ENCODE measurements around the gene GPR176.
"Not testable (repeated sequence)": the region's sequence is repeated elsewhere in the genome, so short reads cannot be mapped to it uniquely, and the experiment has no call there.

The GPR176 gene

DNA sequence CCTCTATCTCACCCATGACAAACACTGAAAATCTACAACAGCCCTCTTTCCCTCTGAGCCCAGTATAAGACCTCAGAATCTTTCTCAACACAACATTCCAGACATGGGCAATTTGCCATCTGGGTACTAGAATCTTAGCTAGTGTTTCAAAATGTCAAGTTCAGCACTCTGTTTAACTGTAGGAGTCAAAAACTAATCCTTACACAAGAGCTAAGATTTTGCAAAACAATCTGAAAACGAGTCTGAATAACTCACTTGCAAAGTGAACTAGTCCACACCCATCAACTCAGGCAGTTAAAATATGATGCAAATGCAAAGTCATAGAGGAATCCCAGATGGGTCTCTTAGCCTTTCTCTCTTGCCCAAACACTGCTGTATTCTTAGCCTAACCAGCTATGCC, 67.8 kb downstream of the GPR176 start:
- no peak for DNase-seq

DNA sequence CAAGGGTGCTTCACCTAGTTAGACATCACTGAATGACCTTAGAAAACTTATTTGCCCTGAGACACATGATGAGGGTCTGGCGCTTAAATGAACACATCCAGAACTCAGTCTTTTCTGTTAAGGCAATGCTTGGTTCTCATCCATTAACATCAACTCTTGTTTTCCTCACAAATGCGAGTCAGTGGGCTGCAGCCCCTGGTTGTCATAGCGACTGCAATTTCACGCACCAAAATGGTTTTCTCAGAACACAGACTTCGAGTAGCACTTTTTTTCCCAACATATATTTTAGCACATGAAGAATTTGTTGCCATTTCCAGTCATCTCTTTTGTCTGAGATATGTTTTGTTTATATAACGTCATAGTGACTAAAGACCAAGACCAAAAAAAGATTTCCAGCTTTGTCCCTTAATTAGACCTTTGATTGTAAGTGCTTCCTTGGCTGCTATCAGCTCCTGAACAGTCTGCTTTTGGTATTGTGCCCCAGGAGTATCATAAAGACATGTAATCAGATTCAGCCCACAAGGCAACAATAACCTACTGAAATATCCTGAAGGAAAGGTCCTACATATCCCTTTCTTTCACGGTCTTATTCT, 68.5 kb downstream of the GPR176 start:
- DNase-seq, result no peak

DNA sequence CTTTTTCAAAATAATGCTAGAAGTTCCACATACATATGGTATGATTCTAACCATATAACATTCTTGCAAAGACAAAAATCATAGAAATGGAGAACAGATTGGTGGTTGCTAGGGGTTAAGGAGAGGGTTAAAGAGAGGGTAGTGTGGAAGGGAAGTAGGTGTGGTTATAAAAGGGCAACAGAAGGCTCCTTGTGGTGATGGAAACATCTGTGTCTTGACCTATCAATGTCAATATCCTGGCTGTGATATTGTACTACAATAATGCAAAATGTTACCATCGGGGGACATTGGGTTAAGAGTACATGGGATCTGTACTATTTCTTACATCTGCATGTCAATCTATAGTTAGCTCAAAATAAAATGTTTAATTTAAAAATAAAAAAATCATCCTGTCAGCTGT, 69.6 kb downstream of the GPR176 start:
- no peak for DNase-seq

DNA sequence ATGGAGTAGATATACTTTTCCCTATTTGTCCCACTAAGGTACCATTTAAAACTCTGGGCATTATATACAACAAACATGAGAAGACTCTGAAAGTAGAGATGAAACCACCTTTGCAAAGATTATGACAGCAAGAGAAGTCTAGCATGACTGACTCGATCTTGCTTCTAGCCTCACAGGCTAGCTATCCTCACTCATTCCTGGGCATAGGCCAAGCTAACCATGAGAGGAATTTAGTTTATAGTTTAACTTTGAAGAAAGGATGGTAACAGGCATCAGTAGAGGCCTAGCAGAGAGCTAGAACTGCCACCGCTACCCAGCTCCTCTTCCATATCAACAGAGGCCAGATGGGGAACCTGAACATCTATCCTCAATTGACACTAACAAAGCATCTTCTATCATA, 74.0 kb downstream of the GPR176 start:
- no peak for DNase-seq

DNA sequence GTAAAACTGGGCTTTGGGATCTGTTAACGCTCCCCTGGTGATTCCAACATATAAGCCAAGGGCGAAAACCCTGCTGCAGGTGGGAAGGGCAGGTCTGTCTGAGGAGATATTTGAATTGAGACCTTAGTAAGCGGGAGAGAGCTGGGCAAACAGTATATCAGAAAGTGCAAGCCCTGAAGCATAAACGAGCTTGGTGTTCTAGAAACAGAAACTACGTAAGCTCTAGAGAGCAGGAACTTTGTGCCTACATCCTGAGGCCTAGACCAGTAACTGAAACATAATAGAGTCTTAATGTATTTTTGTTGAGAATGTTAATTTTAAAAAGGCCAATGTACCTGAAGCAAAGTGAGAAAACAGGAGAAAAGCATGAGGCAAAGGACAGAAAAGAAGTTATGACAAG, 74.5 kb downstream of the GPR176 start:
- no peak for DNase-seq

DNA sequence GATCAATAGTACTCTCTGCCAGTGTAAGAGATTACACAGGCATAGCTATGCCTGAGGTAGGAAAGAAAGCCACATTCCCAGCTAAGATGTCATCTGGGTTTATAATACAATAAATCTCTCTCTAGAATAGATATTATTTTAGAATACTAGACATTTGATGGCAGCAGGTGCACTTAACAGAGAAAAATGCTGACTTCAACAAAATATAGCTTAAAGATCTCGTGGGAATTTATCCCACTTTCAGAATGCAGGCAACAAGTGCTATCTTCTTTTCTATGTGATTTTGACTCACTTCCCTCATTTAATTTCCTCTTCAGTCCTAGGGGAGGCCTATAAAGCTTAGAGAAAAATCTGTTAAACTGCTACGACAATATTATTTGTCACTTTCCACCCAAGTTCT, 76.5 kb downstream of the GPR176 start:
- DNase-seq, result no peak

DNA sequence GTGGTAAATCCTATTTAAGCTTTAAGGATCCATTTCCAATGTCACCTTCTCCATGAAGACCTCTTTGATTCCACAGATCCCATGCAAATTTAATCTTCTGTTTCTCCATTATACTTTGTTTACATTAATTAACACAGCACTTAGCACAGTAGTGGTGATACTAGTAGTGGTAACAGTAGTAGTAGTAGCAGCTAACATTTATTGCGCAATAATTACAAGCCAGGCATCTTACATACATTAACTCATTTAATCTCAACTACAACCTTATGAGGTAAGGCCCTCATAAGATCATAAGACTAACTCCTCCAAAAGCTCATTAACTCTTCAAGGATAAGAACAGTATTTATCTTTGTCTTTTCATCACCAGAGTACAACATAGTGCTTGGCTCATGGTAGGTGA, 82.6 kb downstream of the GPR176 start:
- no peak for DNase-seq

DNA sequence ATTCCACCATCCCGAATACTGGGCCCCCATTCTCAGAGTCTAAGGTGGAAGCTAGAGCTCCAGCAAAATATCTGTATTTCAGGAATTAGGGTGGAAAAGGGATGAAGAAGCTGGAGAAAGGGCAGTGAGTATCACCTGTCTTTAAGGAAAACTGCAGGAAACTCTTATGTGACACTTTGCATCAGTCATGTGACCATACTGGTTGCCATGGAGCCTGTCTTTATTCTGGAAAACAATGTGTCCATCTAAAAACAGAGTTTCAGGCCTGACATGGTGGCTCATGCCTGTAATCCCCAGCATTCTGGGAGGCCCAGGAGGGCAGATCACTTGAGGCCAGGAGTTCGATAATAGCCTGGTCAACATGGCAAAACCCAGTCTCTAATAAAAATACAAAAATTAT, 84.5 kb downstream of the GPR176 start:
- no peak for DNase-seq

DNA sequence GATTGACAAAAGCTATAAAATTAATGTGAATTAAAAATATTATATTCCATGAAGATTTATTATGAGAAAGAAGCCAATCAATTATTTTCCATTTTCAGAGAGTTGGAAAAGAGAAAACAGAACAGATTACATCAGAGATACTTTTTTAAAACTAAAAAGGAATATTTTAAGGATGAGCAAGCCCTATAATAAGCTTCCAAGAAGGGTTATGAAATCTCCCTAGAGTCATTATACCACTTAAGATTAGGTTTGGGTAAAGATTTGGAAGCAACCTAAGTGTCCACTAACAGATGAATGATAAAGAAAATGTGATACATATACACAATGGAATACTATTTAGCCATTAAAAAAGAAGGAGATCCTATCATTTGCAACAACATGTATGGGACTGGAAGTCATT, 85.8 kb downstream of the GPR176 start:
- DNase-seq, result no peak

DNA sequence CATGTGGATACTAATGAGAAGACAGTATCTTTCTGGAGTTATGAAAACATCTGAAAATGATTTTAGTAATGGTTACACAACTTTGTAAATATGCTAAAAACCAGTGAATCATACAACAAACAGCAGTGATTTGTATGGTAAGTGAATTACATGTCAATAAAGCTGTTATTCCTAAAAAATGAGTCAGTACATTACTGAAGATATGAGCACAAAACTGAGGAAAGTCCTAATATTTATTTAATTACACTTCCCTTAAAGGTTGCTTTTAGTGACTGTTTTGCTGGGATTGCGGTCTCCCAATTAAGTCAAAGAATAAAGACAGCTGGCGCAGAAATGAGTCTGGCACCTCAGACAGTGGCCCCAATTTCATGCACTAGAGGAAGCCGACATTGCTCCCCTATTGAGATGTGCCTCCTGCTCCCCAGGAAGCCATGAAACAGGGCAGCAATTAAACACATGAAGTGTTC, 86.5 kb downstream of the GPR176 start:
- no peak for DNase-seq

DNA sequence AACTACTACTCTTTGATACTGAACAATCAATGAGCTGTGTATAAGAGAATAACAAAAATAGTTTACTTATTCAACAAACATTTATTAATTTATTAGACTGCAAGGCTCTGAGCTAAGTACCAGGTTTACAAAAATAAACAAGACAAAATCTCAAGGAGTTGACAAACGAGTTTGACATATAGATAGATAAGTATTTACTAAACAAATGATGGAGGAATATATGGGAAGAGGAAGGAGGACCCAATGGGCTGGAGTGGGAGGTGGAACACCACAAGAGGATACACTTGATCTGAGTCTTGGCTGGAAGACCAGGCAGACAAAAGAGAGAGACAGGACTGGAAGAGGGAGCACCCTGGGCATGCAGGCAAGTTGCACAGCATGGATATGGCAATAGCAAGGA, 89.9 kb downstream of the GPR176 start:
- no peak for DNase-seq

DNA sequence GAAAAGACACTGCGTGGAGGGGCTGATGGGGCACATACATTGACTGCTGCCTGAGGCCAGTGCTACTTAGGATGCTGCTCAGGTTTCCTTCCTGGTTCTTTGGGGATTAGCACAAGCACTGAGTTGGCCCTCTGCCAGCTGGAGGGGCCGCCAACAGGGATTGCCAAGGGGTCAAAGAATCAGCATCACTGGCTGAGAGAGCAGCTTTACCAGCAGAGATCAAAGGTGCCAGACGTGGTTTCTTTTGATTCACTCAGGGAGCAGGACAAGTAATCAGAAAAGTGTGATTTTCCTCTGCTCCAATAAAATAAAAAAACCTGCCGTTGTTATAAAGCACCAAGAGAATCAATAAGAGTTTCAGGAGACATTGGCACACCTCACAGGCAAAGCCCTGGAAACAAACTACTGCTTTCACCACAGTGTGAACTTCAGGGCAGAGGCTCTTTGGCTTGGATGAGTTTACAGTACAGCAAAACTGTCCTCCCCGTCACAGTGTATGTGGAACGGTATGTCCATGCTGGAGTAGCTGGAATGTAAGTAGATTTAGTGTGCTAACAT, 91.6 kb downstream of the GPR176 start:
- DNase-seq, result no peak

DNA sequence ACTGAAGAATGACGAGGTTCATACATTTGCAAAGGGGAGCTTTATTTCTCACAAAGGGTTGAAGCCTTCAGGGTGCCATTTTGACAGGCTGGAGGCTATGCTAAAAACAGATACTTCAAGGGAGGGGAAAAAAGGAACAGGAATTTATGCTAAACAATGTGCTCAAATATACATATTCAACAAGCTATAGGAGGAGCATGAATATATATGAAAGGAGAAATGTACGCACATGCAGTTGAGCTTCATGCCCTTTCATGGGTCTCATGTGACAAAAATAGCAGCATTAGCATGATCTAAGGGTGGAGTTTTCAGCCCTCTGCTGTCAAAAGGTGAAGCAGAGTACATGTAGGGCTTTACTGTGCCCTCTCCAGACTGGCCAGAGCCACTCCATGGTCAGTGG, 93.1 kb downstream of the GPR176 start:
- DNase-seq, result no peak

DNA sequence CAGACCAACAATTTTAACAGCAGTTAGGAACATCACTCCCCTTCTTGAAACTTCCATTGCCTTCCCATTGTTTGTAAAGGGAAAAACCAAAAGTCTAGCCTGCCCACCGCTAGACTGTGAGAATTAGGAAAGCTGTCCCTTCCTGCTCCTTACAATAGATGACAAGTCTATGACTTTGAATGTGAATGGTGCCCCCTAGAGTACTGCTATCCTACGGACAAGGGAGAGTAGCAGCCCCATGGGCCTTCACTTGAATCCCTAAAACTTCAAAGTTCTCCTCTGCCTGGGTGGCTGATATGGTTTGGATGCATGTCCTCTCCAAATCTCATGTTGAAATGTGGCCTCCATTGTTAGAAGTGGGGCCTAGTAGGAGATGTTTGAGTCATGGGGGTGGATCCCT, 96.4 kb downstream of the GPR176 start:
- no peak for DNase-seq

DNA sequence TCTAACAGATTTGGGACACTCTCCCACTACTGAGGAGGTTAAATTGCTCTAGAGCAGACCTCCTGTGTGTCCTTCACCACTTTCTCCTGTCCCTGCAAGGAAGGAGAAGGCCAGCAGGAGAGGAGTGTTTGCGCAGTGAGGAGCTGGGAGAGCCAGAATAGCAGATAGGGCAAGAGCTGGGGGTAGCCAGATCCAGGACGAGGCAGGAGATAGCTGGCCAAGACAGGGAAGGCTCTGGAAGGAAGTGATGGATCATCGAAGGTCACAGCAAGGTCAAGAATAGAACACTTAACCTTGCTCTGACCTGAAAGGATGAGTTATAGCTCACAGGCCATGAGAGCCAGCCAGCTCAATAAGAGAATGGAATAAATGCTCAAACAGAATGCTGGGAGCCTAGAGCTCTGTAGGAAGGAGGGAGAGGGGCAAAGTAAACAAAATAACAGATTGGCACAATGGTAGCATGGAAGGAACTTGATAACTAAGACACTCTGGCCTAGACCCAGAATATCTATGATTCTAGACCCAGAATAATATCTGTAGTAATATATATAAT, 99.9 kb downstream of the GPR176 start:
- no peak for DNase-seq

DNA sequence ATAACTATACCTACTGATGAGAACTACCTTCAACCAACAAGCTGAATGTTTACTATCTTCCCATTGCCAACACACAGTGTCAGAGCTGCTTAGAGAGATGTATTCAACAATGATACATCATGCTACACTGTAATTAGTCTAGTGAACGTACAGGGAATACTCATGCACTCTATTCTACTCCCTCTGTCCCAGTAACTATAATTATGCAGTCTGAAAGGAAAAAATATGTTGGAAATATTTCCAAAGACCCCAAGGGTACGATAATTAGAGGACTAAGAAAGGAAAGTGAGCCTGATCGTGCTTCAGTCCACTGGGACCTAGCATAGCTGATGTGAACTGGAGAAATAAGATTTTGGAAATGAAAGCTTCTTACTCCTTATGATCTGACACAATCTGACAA, 100.5 kb downstream of the GPR176 start:
- DNase-seq, result no peak

DNA sequence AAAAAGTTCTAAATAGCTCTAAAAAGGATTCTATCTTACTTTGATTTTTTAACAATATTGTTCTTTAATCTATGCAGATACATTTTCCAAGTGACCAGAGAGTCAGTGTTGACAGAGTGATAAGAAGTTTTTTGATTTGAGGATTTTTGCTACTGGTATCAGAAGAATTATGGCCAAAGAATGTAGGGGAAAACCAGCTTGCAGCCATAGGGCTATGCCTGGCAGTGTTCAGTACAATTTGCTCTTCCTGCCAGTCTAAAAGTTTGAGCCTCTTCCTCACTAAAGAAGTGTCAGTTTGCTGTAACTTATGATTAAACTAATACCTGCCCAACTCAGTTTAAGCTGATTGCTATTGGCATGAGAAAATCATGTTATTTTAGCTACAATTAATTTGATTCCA, 102.2 kb downstream of the GPR176 start:
- DNase-seq, result no peak

DNA sequence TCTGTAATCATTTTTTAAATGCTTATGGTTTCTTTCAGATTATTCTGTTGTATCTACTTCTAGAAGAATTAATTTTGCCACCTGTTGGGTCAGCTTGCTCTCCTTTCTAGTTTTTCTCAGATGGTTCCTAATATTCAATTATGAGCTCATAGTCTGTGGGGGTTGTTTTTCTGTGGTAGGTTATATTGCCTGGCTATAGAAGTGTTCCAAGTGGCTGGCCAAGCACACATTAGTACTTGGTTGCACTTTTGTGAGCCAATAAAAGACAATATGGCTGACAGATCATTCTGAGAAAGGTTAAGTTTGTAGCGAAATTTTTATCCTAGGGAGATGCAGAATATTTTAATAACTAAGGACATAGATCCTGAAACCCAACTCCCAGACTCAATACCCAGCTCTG, 105.6 kb downstream of the GPR176 start:
- no peak for DNase-seq

DNA sequence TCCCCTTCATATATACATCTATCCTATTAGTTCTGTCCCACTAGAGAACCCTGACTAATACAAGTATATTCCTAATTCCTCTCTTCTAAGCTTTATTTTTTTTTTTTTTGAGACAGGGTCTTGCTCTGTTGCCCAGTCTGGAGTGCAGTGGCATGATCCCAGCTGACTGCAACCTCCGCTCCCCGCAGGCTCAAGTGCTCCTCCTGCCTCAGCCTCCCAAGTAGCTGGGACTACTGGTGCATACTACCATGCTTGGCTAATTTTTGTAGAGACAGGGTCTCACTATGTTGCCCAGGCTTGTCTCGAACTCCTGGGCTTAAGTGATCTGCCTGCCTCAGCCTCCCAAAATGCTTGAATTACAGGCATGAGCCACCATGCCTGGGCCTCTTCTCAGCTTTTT, 107.4 kb downstream of the GPR176 start:
- DNase-seq, result not testable (repeated sequence)

DNA sequence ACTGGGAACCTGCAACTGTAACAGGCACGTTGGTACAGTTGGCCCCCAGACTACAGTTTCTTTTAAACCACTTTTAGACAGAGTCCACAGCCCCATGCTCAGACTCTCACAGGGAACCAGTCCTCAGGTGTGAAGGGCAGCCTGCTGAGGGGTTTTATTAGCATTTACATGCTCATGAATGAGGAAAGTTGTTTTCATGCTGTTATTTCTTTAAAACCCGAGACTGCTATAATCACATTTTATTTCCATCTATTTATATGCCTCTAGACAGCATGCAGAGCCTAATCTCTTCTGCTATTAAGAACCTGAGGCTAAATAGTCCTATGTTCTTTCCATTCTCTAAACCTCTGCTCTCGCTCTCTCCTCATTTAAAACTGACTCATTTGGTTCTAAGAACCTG, 111.2 kb downstream of the GPR176 start:
- no peak for DNase-seq

DNA sequence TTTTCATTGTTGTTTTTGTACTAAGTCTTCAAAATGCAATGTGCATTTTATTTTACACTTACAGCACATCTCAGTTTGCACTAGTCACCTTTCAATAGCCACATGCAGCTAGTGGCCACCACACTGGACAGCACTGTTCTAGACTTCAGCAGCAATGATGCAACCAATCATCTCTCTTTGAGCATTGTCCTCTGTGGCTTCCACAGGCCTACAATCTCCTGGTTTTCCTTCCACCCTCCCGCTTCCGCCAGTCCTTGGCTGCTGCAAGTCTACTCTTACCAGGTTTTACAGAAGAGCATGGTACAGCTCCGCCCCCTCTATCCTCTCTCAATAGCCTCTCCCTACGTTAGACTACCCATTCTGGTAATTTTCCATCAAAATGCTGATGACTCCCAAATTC, 112.3 kb downstream of the GPR176 start:
- DNase-seq, result no peak

DNA sequence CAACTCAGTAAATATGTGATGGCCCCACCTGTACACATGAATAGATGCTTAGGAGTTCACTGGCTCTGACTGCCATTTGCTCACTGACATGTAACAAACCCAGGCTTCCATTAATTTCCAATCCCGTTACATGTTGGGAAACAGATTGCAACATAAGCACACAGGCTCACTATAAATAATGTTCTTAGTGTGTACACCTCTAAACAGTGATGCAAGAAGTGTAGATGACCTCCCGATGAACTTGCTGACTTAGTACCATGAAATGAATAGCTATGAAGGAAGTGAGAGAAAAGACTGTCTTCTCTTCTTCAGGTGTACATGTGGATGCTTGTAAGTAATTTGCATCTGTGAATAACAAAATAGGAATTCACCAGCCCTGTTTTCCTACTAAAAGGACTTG, 116.0 kb downstream of the GPR176 start:
- no peak for DNase-seq

DNA sequence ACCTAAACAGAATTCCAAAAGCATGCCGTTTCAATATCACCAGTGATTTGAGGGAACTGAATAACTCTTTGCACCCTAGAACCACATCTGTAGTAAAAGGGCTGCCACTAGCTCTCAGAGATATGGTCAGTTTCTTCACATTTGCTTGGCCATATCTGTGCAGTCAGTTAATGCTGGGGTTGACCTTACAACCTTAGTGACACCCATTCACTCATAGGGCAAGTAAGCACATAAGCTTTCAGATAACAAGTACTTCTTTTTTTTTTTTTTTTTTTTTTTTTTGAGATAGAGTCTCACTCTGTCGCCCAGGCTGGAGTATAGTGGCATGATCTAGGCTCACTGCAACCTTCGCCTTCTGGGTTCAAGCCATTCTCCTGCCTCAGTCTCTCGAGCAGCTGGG, 117.0 kb downstream of the GPR176 start:
- DNase-seq, result no peak

DNA sequence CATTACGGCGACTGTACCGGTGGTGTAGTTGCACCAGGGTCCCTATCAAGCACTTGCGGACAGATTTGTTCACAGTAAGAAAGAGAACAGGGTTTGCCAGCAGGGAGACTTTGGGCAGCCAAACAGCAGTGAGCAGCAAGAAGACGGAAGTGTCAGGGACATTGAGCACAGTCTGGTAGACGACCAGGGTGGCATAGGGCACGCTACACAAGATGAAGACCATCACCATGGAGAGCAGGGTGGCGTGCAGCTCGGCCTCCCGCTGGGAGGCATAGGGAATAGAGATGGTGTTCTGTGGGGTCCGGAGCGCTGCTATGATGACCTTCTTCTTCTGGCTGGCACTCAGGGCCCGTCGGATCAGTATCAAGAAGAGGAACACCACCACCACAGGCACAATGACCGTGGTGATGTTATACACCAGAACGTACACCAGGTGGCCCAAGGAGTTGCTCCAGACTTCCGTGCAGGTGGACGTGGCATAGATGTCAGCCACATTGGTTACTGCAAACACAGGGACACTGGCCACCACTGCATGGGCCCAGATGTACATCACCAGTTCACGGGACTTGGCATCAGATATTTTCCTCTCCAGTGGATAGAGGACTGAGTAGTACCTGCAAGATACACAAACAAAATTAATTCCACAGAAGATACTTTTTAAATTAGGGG, 118.3 kb downstream of the GPR176 start:
- peak; percentile 32 for DNase-seq
